ENCODE measurements around the gene TBXA2R.

- TF ChIP-seq CTCF (IDR thresholded peaks at IDR 0.05) (no peak), EP300 (IDR thresholded peaks at IDR 0.05) (no peak), POLR2A (IDR thresholded peaks at IDR 0.05) (no peak), POLR2AphosphoS5 (IDR thresholded peaks at IDR 0.05) (no peak)
These were observed 30.6 kb downstream of the TBXA2R start for GRCh38 chr19:3575949-3576673.

Data from gastroesophageal sphincter (tissue), 3 donors.